NCI-H2227 (cell line): ENCODE data around the gene GNAZ.
"Not testable (repeated sequence)": the region's sequence is repeated elsewhere in the genome, so short reads cannot be mapped to it uniquely, and the experiment has no call there.

Experiments used
- DNase-seq: peaks from one replicate; lab custom pipeline; 2025; ENCODE audit not compliant: unreplicated experiment; lab: John Stamatoyannopoulos, UW

GNAZ gene

DNA sequence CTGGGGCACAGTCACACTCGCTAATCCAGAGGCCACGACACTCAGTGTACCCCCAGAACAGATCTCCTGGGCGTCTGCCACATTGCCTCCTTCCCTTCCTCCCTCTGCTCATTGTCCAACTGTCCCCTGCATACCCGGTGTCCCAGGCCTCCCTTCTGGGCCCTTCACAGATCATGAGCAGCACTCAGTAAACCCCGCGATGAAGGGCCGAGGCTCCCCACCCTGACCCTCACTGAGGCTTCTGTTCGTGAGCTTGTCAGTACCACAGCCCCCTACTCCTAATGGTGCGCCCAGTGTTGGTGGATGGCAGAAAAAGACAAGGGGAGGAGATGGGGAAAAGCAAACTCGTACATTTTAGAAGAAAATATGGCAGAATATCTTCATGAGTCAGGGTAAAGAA is 58.8 kb downstream of the GNAZ start:
- DNase-seq, result no peak

DNA sequence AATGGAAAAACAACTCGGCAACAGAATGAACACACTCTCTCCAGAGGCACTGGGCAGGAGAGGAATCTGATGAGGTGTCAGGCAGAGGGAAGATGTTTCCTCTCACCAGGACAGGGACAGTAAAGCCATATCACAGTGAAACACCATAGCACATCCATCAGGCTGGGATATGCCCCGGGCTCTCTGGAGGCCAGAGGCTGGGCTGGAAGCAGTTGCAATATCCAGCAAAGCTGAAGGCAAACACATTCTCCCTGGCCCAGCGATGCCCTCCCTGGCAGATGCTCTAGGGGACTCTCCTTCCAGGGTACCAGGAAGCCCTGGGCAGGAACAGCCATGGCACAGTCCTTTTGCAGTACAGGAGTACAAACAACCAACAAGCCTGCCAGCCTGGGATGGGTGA is 60.4 kb downstream of the GNAZ start:
- no peak for DNase-seq

DNA sequence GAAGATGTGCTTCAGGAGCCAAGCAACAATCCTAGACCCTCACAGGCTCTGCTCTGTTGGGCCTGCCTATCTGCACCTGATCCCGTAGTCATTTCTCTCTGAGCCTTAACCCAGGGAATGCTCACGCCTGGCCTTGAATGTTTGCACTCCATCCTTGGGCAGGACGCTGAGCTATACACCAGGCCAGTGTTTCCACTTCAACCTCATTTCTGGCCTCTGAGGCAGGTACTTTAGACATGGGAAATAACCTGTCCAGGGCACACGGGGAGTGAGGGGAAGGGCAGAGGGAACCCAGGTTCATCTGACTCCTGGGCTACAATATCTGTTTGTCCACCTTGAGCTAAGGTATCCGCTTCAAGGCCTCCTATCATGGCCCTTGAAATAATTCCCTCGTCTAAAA is 61.6 kb downstream of the GNAZ start:
- no peak for DNase-seq

GRCh38 chr22:23132376-23133091 is 62.2 kb downstream of the GNAZ start:
- no peak for DNase-seq

DNA sequence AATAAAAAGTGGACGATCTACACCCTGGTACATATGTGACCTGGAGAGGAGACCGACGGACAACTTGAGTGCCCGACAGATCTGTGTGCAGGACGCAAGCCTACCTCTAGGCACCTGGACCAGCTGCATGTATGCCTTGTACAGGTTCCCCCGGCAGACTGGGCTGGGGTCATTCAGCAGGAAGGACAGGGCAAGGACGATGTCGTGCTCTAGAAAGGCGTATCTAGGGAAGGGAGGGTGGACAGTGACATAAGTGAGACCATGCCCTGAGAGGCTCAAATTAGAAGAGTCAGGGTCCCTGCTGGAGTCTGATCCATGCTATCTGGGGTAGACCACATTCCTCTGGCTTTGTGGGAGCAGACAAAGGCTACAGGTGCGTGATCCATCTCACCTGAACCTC is 63.6 kb downstream of the GNAZ start:
- DNase-seq, result no peak

DNA sequence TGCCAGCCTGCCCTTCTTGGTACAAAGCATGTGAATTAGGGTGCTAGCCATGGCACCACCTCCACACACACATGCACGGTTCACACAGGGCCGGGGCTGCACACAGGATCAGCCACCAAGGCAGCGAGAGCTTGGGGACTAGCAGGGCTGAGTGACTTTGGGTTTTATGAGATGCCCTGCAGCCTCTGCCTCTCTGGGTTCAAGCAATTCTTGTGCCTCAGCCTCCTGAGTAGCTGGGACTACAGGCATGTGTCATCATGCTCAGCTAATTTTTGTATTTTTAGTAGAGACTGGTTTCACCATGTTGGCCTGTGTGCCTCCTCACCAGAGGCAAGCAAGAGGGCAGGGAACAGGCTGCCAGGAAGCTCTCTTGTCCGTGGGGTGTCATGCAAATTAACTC is 66.7 kb downstream of the GNAZ start:
- not testable (repeated sequence) for DNase-seq

- no peak for DNase-seq
Measured at GRCh38 chr22:23137468-23137867, 67.1 kb downstream of the GNAZ start.

DNA sequence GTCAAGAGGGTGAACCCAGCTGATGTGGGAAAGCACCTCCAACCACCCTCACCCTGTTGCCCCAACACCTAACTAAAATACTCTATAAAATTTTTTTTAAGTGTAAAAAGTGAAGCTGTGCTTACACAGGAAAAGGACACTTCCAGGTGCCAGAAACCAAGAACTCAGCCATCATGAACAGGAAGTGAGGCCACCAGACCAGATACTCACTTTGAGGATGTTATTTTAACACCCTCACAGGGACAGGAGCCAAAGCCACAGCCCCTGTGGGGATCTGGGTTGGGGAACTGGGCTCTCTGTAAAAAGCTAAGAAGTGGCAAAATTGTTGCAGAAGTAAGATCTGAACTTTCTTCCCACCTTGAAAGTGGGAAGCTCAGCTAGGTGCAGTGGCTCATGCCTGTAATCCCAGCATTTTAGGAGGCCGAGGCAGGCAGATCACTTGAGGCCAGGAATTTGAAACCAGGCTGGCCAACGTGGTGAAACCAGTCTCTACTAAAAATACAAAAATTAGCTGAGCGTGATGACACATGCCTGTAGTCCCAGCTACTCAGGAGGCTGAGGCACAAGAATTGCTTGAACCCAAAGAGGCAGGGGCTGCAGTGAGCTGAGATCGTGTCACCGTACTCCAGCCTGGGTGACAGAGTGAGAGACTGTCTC is 67.7 kb downstream of the GNAZ start:
- no peak for DNase-seq

GRCh38 chr22:23138584-23139435 is 68.5 kb downstream of the GNAZ start:
- DNase-seq, result no peak

GRCh38 chr22:23140385-23140784 is 70.1 kb downstream of the GNAZ start:
- DNase-seq, result no peak

- DNase-seq, result no peak
Measured at GRCh38 chr22:23142546-23143105, 72.3 kb downstream of the GNAZ start.

DNA sequence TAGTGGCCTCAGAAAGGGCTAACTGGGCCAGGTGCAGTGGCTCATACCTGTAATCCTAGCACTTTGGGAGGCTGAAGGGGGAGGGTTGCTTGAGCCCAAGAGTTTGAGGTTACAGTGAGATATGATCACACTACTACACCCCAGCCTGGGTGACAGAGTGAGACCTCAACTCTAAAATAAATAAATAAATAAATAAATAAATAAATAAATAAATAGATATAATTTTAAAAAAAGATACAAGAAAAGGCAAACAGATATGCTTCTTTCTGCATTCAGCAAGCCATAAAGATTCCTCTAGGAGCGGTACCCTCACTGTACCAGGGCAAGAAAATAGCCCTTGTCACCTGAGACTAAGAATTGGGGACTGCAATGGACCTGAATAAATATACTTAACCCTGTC is 72.8 kb downstream of the GNAZ start:
- DNase-seq, result no peak

DNA sequence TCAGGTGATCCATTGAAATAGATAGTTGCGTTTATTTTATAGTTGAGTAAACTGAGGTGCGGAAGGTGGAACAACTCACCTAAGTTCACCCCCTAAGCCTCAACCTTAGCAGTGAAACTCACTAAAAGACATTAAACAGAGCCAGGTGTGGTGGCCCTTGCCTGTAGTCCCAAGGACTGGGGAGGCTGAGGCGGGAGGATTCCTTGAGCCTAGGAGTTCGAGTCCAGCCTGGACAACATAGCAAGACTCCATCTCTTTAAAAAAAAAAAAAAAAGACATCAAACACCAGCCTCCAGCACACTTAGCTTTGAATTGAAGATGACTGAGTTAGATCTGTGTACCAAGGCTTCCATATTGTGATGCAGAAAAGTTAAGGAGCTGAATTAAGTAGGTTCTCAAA is 74.1 kb downstream of the GNAZ start:
- no peak for DNase-seq

DNA sequence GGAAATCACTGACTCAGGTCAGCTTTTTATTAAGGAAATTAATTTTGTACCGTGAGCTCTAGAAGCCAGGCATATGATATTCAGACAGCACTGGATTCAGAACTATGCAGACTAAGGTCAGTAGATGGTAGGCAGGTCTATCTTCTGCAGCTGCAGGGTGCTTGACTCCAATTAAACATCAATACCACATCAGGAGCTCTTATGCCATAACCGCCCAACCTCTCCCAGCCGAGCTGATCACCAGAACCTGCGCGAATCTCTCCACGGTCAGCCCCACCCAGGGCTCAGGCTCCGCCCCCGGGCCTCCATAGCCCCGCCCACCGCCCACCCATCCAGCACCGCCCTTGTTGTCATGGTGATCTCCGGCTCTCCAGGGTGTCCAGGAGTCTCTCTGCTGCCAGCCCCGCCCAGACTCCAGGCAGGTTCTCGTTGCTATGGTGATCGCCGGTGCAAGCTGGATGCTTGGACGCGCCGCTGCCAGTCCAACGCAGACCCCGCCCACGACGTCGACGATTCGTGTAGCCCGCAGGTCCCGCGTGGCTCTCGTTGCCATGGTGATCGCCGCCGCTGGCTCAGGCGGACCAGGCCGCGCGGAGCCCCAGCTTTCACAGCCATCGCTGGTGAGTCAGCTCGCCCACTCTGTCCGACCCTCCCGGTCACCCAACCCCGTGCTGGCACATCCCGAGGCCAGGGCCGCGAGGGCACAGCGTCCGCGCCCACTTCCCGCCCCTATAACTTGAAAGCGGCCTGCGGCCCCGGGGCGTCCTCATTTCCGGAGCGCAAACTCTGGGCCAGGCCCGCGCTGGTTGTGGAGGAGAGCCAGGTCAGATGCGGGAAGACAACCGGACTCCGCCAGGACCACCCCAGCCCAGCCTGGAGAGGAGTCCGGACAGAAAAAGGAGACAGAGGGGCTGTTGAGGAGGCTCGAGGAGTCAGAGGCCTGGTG is 74.9 kb downstream of the GNAZ start, which contains the start of gene RAB36:
TSS of gene RAB36 (plus strand) at position 546 of the 946 bp plus-strand sequence. CDS start 1,140 bp downstream, outside the sequence.
- DNase-seq, result peak; percentile 99

GRCh38 chr22:23145878-23146470 is 75.7 kb downstream of the GNAZ start:
- DNase-seq, result no peak

DNA sequence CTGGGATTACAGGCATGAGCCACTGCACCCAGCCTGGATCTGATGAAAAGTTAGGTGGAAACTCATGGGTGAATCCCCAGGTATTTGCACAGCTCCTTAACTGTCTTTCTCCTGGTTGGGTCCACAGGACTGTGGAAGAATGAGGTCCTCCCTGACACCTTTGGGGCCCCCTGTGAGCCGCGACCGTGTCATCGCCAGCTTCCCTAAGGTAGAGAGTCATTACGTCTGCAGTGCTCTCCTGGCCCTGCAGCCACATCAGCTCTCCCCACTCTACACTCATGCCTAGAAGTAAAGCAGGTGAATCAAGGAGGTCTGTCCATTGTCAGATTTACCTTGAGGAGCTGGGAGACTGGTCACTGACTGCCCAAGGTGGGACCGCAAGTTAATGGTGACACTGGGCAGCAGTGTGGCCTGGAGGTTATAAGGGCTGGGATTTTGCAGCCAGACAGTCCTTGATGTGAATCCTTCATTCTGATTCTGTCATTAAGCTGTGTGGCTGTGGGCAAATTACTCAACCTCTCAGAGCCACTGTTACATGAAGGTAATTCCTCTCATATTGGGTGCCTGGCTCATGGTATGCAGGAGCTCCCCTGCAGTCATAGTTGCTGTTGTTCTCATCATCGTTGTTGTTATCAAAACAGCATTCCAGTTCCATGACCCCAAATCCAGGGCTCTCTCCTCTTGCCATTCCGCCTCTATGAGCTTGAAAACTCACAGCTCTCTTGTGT is 76.3 kb downstream of the GNAZ start:
- DNase-seq, result no peak

DNA sequence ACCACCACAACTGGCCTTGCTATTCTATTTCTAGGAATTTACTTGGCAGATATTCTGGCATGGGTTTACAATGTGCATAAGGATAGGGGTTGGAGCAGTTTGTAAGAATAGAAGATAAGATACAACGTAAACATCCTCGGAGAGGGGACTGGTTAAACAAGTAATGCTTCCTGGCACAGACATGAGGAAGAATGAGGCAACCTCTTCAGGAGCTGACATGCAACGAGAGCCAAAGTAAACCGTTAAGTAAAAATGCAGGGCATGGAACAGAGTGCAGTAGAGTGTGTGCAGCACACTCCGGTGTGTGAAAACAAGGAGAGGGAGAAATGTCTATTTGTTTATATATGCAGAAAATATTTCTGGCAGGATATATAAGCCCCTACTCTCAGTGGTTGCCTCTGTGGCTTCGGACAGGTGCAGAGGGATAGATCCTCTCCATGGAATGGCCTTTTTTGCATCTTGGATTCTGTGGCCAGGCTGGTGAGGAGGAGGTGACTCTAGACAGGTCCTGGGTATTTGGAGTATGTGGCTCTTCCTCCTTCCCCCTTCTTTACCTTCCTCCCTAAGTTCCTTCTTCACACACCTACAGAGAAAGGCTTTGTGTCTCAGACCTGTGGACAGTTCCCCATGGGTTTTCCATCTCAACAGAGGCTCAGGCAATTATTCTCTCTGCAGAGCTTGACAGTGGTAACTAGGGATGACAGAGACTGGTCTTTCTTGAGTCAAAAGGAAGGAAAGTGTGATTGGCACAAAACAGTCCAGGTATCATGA is 77.5 kb downstream of the GNAZ start:
- DNase-seq, result no peak

DNA sequence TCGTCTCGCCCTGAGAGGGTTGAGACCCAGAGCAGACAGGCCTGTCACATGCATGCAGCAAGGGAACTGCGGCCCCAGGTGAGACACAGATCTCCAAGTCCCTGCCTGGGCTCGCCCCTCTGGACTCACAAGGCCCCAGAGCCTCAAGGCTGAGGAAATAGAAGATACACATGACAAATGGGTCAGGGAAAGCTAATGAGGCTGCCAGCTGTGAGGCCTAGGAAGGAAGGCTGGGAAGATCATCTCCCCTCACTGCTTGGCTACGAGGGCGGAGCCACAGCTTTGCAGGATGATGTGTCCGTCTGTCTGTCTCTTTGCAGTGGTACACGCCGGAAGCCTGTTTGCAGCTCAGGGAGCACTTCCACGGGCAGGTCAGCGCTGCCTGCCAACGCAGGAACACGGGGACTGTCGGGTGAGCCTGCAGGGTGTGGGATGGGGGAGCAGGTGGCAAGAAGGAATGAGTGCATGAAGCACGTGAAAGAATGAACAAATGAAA is 79.5 kb downstream of the GNAZ start:
- DNase-seq, result no peak
